Neural crest cell (in vitro differentiated cells): ENCODE results near the gene PRKCZ. TPM values are rescaled to one million over a fixed set of nuclear protein-coding genes. Genes with fewer than 3 reads are reported as not detected.

Experiments used
- DNase-seq: peaks from one replicate; pipeline ENCODE4 v3.0.0; 2021; ENCODE audit warnings: low read depth, mixed read lengths, low spot score
- H3K27ac Mint-ChIP-seq: one replicate; pipeline ENCODE4 v1.8.0; 2021; ENCODE audit warnings: mild to moderate bottlenecking, mixed read lengths; ENCODE audit not compliant: unreplicated experiment
- H3K27me3 Mint-ChIP-seq: 2 replicates; pipeline ENCODE4 v1.8.0; 2021; ENCODE audit warnings: low read depth, mild to moderate bottlenecking, mixed read lengths
- H3K36me3 Mint-ChIP-seq: 2 replicates; pipeline ENCODE4 v1.8.0; 2021; ENCODE audit warnings: low read depth, mild to moderate bottlenecking, mixed read lengths
- H3K4me1 Mint-ChIP-seq: 2 replicates; pipeline ENCODE4 v1.8.0; 2021; ENCODE audit warnings: mixed read lengths
- H3K4me3 Mint-ChIP-seq: one replicate; pipeline ENCODE4 v1.8.0; 2021; ENCODE audit warnings: mild to moderate bottlenecking, mixed read lengths
- H3K9me3 Mint-ChIP-seq: 2 replicates; pipeline ENCODE4 v1.8.0; 2021; ENCODE audit warnings: mixed read lengths
- total RNA-seq: library from RNA; stranded (reverse); gene quantifications from 2 replicates; pipeline ENCODE4 v1.2.1, GENCODE V29; 2021
- TF ChIP-seq, protein P1 (sequence below): fragments of 200-600 bp; sonication (generic); conservative IDR thresholded peaks from 2 replicates; pipeline ENCODE4 v1.5.0; 2021; ENCODE audit warnings: antibody characterized with exemption, mild to moderate bottlenecking

Gene PRKCZ
- total RNA-seq, 1 donor from 2014 or later: 8.6 TPM

DNA sequence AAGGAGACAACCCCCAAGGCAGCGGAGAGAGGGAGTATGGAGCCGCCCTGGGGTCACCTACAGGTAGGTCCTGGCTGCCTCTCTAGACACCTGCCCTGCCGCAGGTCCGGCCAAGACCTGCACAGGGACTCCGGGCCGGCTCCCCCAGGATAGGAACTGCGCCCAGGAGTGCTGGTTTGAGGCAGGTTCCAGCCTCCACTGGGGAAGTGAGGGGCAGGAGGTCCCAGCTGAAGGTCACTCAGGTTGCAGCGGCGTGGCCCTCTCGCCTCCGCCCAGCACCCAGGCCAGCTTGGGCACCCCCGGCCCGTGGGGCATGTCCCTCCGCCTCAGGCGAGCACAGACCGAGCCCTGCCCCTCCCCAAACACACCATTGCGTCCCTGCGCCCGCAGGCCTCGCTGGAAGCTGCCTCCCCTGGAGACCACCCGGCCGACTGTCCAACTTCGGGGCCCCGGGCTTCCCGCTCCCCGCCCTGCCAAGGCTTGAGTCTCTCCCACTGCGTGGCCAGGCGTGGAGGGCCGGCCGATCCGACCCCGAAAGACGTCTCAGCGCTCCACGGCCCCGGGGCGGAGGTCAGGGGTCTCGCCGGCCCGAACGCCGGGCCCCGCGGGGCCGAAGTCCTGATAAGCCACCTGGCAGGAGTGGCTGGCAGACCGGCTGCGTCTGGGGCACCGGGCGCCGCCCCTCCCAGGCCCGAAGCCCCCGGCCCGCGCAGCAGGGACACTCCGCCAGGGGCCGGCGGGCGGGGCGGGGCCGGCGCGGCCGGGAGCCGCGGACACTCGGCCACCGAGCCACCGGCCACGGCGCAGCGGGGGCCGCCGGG lies 176.5 kb downstream of the PRKCZ start:
- no peak for DNase-seq
- Mint-ChIP-seq H3K36me3 (no peaks in the 10 kb centered on the region), H3K4me3 (peak overlapping the region; percentile 89), H3K9me3 (no peaks in the 10 kb centered on the region), H3K27ac (no peak overlapping the region), H3K27me3 (no peaks in the 10 kb centered on the region), H3K4me1 (peaks cover 30% of the 10 kb centered on the region)
- TF ChIP-seq, protein P1, sequence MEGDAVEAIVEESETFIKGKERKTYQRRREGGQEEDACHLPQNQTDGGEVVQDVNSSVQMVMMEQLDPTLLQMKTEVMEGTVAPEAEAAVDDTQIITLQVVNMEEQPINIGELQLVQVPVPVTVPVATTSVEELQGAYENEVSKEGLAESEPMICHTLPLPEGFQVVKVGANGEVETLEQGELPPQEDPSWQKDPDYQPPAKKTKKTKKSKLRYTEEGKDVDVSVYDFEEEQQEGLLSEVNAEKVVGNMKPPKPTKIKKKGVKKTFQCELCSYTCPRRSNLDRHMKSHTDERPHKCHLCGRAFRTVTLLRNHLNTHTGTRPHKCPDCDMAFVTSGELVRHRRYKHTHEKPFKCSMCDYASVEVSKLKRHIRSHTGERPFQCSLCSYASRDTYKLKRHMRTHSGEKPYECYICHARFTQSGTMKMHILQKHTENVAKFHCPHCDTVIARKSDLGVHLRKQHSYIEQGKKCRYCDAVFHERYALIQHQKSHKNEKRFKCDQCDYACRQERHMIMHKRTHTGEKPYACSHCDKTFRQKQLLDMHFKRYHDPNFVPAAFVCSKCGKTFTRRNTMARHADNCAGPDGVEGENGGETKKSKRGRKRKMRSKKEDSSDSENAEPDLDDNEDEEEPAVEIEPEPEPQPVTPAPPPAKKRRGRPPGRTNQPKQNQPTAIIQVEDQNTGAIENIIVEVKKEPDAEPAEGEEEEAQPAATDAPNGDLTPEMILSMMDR: no peak

DNA sequence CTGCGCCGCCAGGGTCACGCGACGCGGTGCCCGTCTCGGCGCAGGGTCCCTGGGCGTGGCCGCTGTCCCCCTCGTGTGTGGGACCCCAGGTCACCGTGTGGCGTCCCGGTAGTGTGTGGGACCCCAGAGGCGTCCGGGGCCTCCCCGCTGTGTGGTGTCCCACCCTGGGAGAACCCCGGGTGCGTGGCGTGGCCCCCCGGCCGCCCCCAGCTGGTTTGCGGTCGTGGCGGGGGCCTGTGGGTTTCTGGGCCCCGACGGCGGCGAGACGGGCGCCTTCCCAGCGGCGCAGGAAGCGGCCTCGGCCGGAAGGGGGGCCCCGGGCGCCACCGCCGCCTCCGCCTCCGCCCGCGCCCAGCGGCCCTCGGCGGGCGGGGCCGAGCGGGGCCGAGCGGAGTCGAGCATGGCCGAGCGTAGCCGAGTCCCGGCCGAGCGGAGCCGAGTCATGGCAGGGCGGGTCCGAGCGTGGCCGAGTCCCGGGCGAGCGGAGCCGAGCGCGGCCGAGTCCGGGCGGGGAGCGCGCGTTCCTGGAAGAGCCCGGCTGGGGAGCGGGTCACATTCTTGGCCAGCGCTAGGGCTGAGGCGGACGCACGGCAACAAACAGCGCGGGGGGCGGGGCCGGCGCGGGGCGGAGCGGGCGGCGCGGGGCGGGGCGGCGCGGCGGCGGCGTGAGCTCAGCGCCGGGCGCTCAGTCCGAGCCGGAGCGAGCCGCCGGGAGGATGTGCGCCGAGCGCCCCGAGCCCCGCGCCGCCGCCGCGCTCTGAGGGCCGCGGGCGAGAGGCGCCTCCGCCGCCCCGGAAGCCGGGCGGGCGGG lies 177.3 kb downstream of the PRKCZ start:
- Mint-ChIP-seq H3K9me3 (no peaks in the 10 kb centered on the region), H3K27me3 (no peaks in the 10 kb centered on the region), H3K4me3 (peak overlapping the region; percentile 78), H3K27ac (no peak overlapping the region), H3K4me1 (peaks cover 37% of the 10 kb centered on the region), H3K36me3 (no peaks in the 10 kb centered on the region)
- TF ChIP-seq, protein P1: no peak
- peak; percentile 97 for DNase-seq

DNA sequence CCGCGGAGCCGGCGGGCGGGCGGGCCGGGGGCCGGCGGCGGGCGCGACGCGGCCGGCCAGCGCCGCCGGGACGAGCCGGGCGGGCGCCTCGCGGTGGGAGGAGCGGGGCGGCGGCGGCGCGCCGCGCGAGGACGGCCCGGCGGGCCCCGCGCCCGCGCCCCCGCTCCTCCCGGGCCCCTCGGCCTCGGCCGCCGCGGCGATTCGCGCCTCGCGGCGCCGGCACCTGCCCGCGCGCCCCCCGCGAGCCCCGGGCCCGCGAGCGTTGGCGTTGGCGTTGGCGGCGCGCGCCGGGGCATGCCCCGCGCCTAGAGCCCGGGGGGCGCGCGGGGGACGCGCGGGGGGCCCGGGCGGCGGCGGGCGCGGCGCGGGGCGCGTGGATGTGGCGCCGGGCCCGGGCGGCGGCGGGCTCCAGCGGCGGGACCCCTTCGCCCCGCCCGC lies 178.0 kb downstream of the PRKCZ start, which contains the start of gene SKI:
Gene SKI (plus strand): TSS at position 163 of the 438 bp plus-strand sequence. CDS start 448 bp downstream, outside the sequence.
- Mint-ChIP-seq H3K27me3 (no peaks in the 10 kb centered on the region), H3K4me1 (peaks cover 39% of the 10 kb centered on the region), H3K9me3 (no peaks in the 10 kb centered on the region), H3K27ac (peak within 1 kb of the TSS; percentile 93), H3K4me3 (peak within 1 kb of the TSS; percentile 97), H3K36me3 (no peaks in the 10 kb centered on the region)
- TF ChIP-seq, protein P1: no peak
- DNase-seq: no peak

DNA sequence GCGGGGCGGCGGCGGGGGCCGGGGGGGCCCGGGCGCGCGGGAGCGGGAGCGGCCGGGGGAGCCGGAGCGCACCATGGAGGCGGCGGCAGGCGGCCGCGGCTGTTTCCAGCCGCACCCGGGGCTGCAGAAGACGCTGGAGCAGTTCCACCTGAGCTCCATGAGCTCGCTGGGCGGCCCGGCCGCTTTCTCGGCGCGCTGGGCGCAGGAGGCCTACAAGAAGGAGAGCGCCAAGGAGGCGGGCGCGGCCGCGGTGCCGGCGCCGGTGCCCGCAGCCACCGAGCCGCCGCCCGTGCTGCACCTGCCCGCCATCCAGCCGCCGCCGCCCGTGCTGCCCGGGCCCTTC lies 178.5 kb downstream of the PRKCZ start:
- H3K4me1 Mint-ChIP-seq: peaks cover 43% of the 10 kb centered on the region
- TF ChIP-seq, protein P1: no peak
- H3K4me3 Mint-ChIP-seq: peak overlapping the region; percentile 97
- no peaks in the 10 kb centered on the region for H3K27me3 Mint-ChIP-seq
- no peaks in the 10 kb centered on the region for H3K9me3 Mint-ChIP-seq
- no peaks in the 10 kb centered on the region for H3K36me3 Mint-ChIP-seq
- DNase-seq: no peak
- H3K27ac Mint-ChIP-seq: no peak overlapping the region

DNA sequence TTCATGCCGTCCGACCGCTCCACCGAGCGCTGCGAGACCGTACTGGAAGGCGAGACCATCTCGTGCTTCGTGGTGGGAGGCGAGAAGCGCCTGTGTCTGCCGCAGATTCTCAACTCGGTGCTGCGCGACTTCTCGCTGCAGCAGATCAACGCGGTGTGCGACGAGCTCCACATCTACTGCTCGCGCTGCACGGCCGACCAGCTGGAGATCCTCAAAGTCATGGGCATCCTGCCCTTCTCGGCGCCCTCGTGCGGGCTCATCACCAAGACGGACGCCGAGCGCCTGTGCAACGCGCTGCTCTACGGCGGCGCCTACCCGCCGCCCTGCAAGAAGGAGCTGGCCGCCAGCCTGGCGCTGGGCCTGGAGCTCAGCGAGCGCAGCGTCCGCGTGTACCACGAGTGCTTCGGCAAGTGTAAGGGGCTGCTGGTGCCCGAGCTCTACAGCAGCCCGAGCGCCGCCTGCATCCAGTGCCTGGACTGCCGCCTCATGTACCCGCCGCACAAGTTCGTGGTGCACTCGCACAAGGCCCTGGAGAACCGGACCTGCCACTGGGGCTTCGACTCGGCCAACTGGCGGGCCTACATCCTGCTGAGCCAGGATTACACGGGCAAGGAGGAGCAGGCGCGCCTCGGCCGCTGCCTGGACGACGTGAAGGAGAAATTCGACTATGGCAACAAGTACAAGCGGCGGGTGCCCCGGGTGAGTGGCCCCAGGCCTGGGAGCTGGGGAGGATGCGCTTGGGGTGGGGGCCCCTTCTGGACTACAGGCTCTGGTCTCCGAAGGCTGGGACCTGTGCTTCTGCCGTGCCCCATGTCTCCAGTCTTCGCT lies 179.0 kb downstream of the PRKCZ start:
- peak overlapping the region; percentile 97 for H3K4me3 Mint-ChIP-seq
- H3K4me1 Mint-ChIP-seq: peaks cover 49% of the 10 kb centered on the region
- peak overlapping the region; percentile 93 for H3K27ac Mint-ChIP-seq
- DNase-seq: no peak
- no peaks in the 10 kb centered on the region for H3K27me3 Mint-ChIP-seq
- TF ChIP-seq, protein P1: no peak
- no peaks in the 10 kb centered on the region for H3K36me3 Mint-ChIP-seq
- no peaks in the 10 kb centered on the region for H3K9me3 Mint-ChIP-seq
